ENCODE results near the gene EVA1C.
"Not testable (repeated sequence)": the region's sequence is repeated elsewhere in the genome, so short reads cannot be mapped to it uniquely, and the experiment has no call there.

Gene EVA1C

DNA sequence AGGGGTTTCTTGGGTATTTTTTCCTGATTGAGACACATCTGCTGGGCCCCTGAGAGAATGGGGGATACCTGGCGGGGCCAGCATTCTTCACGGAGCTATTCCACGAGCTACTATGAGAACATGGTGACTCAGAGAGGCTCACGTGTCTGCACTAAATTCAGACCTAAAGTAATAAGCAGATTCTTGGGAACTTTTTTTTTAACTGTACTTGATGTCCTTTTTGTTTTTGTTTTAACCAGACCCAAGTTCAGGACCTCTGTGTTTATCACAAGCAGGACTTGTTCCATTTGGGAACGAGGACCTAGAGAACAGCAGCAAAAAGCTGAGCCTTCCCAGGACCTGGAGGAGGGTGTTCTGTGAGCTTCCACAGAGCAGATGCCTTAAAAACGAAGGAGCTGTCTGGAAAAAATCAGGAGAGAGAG lies 44.0 kb downstream of the EVA1C start:
- TF ChIP-seq, protein P1, sequence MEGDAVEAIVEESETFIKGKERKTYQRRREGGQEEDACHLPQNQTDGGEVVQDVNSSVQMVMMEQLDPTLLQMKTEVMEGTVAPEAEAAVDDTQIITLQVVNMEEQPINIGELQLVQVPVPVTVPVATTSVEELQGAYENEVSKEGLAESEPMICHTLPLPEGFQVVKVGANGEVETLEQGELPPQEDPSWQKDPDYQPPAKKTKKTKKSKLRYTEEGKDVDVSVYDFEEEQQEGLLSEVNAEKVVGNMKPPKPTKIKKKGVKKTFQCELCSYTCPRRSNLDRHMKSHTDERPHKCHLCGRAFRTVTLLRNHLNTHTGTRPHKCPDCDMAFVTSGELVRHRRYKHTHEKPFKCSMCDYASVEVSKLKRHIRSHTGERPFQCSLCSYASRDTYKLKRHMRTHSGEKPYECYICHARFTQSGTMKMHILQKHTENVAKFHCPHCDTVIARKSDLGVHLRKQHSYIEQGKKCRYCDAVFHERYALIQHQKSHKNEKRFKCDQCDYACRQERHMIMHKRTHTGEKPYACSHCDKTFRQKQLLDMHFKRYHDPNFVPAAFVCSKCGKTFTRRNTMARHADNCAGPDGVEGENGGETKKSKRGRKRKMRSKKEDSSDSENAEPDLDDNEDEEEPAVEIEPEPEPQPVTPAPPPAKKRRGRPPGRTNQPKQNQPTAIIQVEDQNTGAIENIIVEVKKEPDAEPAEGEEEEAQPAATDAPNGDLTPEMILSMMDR (conservative IDR thresholded peaks at IDR 0.05; ENCODE audit: low read depth, low read length) = no peak
- DNase-seq (ENCODE audit: low read depth) = peak; percentile 81
- H3K4me3 ChIP-seq (ENCODE audit: low read length) = no peak overlapping the region

DNA sequence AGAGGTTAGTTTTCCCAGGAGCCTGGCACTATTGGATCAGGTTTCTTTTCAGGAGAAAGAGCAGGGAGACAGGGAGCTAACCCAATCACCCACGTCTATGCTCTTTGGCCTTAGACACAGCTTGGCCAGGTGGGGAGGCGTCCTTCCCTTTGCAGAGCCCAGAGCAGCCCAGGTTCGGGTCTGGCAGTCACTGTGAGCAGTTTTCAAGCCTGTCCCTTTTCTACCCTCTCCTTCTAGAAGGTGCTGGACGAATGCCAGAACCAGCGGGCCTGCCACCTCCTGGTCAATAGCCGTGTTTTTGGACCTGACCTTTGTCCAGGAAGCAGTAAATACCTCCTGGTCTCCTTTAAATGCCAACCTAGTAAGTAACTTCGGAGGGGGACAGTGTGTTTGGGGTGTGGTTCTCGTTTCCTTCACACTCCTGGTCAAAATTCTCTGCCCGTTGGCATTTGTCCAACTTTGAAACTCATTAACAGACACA lies 44.9 kb downstream of the EVA1C start:
- H3K4me3 ChIP-seq (ENCODE audit: low read length) = no peak overlapping the region
- TF ChIP-seq, protein P1 (conservative IDR thresholded peaks at IDR 0.05; ENCODE audit: low read depth, low read length) = peak; percentile 35
- DNase-seq (ENCODE audit: low read depth) = no peak

DNA sequence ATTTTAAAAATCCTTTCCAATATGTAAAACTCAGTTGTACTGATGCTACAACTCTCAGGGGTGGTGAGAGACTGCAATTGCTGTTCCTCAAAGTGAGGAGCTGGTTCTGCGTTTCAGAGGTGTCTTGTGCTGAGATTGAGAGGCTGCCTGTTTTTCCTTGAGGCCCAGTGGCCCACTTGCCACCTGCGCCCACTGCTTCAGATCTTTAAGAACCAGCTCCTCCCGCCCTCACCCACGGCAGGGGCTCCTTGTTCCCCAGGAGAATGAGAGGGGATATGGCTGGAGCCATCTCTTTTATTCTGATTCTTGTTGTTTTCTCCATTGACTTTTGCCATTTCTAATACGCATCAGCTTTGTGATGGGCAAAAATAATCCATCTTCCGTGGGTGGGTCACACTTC lies 45.5 kb downstream of the EVA1C start:
- DNase-seq (ENCODE audit: low read depth) = no peak
- TF ChIP-seq, protein P1 (conservative IDR thresholded peaks at IDR 0.05; ENCODE audit: low read depth, low read length) = no peak
- H3K4me3 ChIP-seq (ENCODE audit: low read length) = no peak overlapping the region

DNA sequence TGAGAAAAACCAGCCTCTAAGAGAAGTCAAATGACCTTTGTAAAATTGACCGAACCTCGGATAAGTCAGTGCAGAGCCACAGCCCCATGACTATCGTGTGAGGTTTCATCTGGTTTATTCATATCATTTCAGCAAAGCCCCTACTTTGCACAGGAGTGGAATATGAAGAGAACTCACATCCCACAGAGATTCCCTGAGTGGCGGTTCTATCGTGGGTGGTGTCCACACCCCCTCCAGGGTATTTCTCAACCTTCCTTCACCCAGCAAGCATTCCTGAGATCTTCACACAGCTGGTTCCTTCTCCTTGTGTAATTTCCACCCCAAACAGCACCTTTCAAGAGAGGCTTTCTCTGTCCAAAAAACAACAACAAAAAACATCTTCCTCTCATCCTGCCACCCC lies 47.5 kb downstream of the EVA1C start:
- no peak for DNase-seq (ENCODE audit: low read depth)
- TF ChIP-seq, protein P1 (conservative IDR thresholded peaks at IDR 0.05; ENCODE audit: low read depth, low read length) = no peak
- H3K4me3 ChIP-seq (ENCODE audit: low read length) = no peak overlapping the region

DNA sequence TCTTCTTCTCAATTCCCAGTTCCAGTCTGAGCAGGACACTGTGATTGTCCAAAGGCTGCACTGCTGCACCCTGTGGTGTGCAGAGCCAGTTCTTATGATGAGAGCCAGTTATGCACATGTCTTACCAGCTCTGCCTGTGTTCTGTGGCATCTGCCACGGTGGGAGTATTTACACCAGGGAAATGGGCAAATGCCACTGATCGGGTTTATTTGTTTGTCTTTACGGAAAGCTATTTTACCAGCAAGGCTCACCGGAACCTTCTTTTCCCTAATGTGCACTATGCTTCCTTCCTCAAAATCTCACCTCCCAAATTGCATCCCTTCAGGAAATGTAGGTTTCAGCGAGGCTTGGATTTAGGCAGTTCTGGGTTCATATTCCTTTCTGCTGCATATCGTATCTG lies 49.0 kb downstream of the EVA1C start:
- TF ChIP-seq, protein P1 (conservative IDR thresholded peaks at IDR 0.05; ENCODE audit: low read depth, low read length) = no peak
- no peak overlapping the region for H3K4me3 ChIP-seq (ENCODE audit: low read length)
- no peak for DNase-seq (ENCODE audit: low read depth)

DNA sequence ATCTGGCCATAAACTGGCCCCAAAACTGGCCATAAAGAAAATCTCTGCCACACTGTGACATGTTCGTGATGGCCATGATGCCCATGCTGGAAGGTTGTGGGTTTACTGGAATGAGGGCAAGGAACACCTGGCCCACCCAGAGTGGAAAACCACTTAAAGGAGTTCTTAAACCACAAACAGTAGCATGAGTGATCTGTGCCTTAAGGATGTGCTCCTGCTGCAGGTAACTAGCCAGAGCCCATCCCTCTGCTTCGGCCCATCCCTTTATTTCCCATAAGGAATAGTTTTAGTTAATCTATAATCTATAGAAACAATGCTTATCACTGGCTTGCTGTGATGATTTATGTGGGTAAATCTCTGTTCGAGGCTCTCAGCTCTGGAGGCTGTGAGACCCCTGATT lies 50.1 kb downstream of the EVA1C start:
- DNase-seq (ENCODE audit: low read depth) = not testable (repeated sequence)

DNA sequence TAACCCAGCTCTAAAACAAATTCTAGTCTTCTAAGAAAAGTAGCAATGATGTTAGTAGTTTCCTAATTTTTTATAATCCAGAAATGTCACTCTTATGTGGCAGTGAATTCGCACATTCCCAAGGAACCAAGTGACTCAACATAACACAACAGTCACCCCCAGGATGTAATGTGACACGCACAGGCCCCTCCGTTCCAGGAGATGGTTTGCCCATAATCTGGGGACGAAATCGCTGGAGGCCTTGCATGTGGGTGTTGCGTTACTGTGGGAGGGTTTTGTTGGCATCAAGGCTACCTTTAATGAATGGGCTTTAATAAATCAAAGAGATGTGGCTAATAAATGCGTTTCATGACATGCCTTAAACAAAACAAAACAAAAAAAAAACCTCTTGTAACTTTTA lies 50.9 kb downstream of the EVA1C start:
- DNase-seq (ENCODE audit: low read depth) = peak; percentile 85
- TF ChIP-seq, protein P1 (conservative IDR thresholded peaks at IDR 0.05; ENCODE audit: low read depth, low read length) = no peak
- no peak overlapping the region for H3K4me3 ChIP-seq (ENCODE audit: low read length)

More for the DNA sequence above, 50.1 kb downstream of the EVA1C start:
- H3K4me3 ChIP-seq (ENCODE audit: low read length) = not testable (repeated sequence)

DNA sequence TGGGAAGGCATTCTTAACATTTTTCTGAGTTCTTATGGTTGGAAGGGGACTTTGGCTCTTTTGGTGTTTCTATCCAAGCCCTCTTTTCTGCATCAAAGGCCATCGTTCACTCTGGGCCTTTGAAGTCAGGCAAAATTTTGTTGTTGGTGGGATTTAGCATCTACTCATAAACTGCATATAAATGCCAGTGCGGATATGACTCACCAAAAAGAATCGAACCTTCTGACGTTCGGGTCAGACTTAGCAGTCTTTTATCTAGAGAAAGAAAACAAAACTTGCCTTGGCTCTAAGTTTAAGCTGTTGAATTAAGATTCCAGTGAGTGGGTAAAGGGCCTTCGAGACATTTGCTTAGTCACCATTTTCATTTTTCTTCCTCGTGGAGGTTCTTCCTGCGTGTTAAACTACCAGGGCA lies 51.4 kb downstream of the EVA1C start:
- DNase-seq (ENCODE audit: low read depth) = peak; percentile 98
- TF ChIP-seq, protein P1 (conservative IDR thresholded peaks at IDR 0.05; ENCODE audit: low read depth, low read length) = no peak
- H3K4me3 ChIP-seq (ENCODE audit: low read length) = no peak overlapping the region
